HCT116 (cell line): Measurements from ENCODE around the gene STMND1.

Source experiments
- POLR2A ChIP-seq: IDR thresholded peaks from 2 replicates; pipeline ENCODE4 v1.7.0; 2011; ENCODE audit warnings: borderline replicate concordance; ENCODE audit not compliant: insufficient read depth, insufficient read length; ENCODE audit errors: extremely low read depth
- YY1 ChIP-seq: IDR thresholded peaks from 2 replicates; pipeline ENCODE4 v1.6.1; 2011; ENCODE audit warnings: low read length, low read depth, moderate library complexity, mild to moderate bottlenecking; ENCODE audit not compliant: insufficient replicate concordance; ENCODE audit errors: extremely low read depth
- TF ChIP-seq, protein P1 (sequence below), 3 experiments: fragments of 200-600 bp in 1 of 3; sonication (generic) in 1 of 3; IDR thresholded peaks in 2 of 3; conservative IDR thresholded peaks in 1 of 3; 2 replicates each; pipeline ENCODE4 v1.5.1; 2012 to 2017; ENCODE audit warnings: low read depth in 2 of 3, low read length in 2 of 3, antibody characterized with exemption in 1 of 3, borderline replicate concordance in 1 of 3, control low read depth in 1 of 3, mild to moderate bottlenecking in 1 of 3, mixed read lengths in 1 of 3, mixed run types in 1 of 3, moderate library complexity in 1 of 3; ENCODE audit not compliant: insufficient read depth in 1 of 3

DNA sequence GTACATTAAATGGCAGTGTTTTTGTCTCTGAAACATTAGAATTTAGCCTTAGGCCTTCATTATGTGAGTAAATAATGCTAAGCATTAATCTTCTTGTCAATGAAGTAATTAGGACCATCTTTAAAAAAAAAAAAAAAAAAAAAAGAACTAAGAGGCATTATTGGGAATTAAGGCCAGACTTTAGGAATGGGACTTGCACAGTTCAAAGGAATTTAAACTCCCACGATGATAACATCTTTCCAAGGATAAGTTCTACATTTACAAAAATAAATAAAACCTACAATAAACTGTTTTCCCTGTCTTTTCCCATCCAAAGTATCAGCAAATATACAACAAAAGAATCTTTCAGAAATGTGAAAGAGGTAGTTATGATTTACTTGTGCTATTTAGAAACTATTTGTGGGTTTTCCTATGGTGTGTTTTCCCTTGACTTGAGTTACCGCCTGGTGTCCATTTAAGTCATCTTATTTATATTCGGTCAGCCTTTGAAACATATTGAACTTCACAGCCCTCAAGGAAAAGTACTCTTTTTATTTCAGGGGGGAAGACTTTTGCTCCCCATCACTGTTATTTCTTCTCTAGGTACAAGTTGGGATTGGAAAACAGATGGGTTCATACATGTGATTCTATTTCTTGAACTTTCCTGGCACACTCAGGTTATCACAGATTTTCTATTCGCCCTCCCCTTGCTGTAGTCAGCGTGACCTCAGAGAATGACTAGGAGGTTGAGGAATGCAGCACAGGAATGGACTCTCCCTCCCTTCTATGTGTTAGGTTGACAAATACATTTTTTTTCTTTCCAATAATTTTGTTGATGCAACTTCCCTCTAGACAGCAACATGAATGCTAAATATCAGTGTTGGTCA, 13.6 kb downstream of the STMND1 start:
- TF ChIP-seq, protein P1, sequence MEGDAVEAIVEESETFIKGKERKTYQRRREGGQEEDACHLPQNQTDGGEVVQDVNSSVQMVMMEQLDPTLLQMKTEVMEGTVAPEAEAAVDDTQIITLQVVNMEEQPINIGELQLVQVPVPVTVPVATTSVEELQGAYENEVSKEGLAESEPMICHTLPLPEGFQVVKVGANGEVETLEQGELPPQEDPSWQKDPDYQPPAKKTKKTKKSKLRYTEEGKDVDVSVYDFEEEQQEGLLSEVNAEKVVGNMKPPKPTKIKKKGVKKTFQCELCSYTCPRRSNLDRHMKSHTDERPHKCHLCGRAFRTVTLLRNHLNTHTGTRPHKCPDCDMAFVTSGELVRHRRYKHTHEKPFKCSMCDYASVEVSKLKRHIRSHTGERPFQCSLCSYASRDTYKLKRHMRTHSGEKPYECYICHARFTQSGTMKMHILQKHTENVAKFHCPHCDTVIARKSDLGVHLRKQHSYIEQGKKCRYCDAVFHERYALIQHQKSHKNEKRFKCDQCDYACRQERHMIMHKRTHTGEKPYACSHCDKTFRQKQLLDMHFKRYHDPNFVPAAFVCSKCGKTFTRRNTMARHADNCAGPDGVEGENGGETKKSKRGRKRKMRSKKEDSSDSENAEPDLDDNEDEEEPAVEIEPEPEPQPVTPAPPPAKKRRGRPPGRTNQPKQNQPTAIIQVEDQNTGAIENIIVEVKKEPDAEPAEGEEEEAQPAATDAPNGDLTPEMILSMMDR (IDR thresholded peaks at IDR 0.05 in 2 of 3, conservative IDR thresholded peaks at IDR 0.05 in 1 of 3; ENCODE audit: borderline replicate concordance in 1 of 3, insufficient read depth in 1 of 3, low read depth in 2 of 3, low read length in 2 of 3) = no peak
- TF ChIP-seq YY1 (no peak), POLR2A (no peak)
